Astrocyte (in vitro differentiated cells and primary cell): Measurements from ENCODE around the gene ARHGAP23. TPM values are rescaled to one million over a fixed set of nuclear protein-coding genes. Genes with fewer than 3 reads are reported as not detected.
A peak's percentile ranks its signal among the peaks of the same experiment; 100 is the strongest.

Experiments used
- DNase-seq: peaks from one replicate; pipeline ENCODE4 v3.0.0-alpha.2; 2010; ENCODE audit warnings: low read depth
- FAIRE-seq: peaks from 2 replicates; lab custom pipeline; 2011; peaks lifted over from hg19 to GRCh38; lab: Jason Lieb, UNC
- H2AFZ ChIP-seq: 2 replicates; pipeline ENCODE4 v1.6.0; 2012; ENCODE audit warnings: low read depth, low read length, inconsistent platforms
- H3K27ac ChIP-seq: 2 replicates; pipeline ENCODE4 v1.5.1; 2011; ENCODE audit warnings: low read depth, low read length, inconsistent platforms
- H3K27me3 ChIP-seq: 2 replicates; pipeline ENCODE4 v1.6.0; 2011; ENCODE audit warnings: low read length, inconsistent platforms; ENCODE audit not compliant: insufficient read depth
- H3K36me3 ChIP-seq: 2 replicates; pipeline ENCODE4 v1.5.1; 2011; ENCODE audit warnings: low read length, inconsistent platforms; ENCODE audit not compliant: insufficient read depth
- H3K4me1 ChIP-seq: 2 replicates; pipeline ENCODE4 v1.5.1; 2011; ENCODE audit warnings: low read length, inconsistent platforms; ENCODE audit not compliant: insufficient read depth
- H3K4me2 ChIP-seq: 2 replicates; pipeline ENCODE4 v1.6.0; 2012; ENCODE audit warnings: low read length, inconsistent platforms
- H3K4me3 ChIP-seq: 2 replicates; pipeline ENCODE4 v1.5.1; 2011; ENCODE audit warnings: low read depth, mild to moderate bottlenecking, low read length, inconsistent platforms; ENCODE audit not compliant: insufficient read depth
- H3K79me2 ChIP-seq: 2 replicates; pipeline ENCODE4 v1.6.0; 2012; ENCODE audit warnings: mild to moderate bottlenecking, low read length, inconsistent platforms; ENCODE audit not compliant: insufficient read depth
- H3K9ac ChIP-seq: 2 replicates; pipeline ENCODE4 v1.6.0; 2012; ENCODE audit warnings: mild to moderate bottlenecking, low read length, inconsistent platforms
- H3K9me3 ChIP-seq: 2 replicates; pipeline ENCODE4 v1.5.1; 2012; ENCODE audit warnings: low read depth, mild to moderate bottlenecking, low read length, inconsistent platforms; ENCODE audit not compliant: insufficient read depth
- H4K20me1 ChIP-seq: 2 replicates; pipeline ENCODE4 v1.6.0; 2012; ENCODE audit warnings: low read length, inconsistent platforms; ENCODE audit not compliant: insufficient read depth
- H3K27ac Mint-ChIP-seq: one replicate; pipeline ENCODE4 v1.8.0; 2021; ENCODE audit warnings: mild to moderate bottlenecking, mixed read lengths; ENCODE audit not compliant: unreplicated experiment
- H3K27me3 Mint-ChIP-seq: one replicate; pipeline ENCODE4 v1.8.0; 2021; ENCODE audit warnings: low read depth, mixed read lengths; ENCODE audit not compliant: unreplicated experiment
- H3K36me3 Mint-ChIP-seq: one replicate; pipeline ENCODE4 v1.8.0; 2021; ENCODE audit warnings: low read depth, mixed read lengths; ENCODE audit not compliant: unreplicated experiment
- H3K4me1 Mint-ChIP-seq: one replicate; pipeline ENCODE4 v1.8.0; 2021; ENCODE audit warnings: low read depth, mixed read lengths; ENCODE audit not compliant: unreplicated experiment
- H3K4me3 Mint-ChIP-seq: one replicate; pipeline ENCODE4 v1.8.0; 2021; ENCODE audit warnings: mild to moderate bottlenecking, moderate library complexity, mixed read lengths; ENCODE audit not compliant: unreplicated experiment
- H3K9me3 Mint-ChIP-seq: one replicate; pipeline ENCODE4 v1.8.0; 2021; ENCODE audit warnings: mild to moderate bottlenecking, mixed read lengths; ENCODE audit not compliant: unreplicated experiment
- CTCF ChIP-seq: IDR thresholded peaks from 2 replicates; pipeline ENCODE4 v1.5.1; 2011; ENCODE audit warnings: low read depth, mild to moderate bottlenecking, inconsistent platforms, low read length, moderate library complexity; ENCODE audit not compliant: insufficient read depth
- EZH2 ChIP-seq: IDR thresholded peaks from 2 replicates; pipeline ENCODE4 v1.6.1; 2012; ENCODE audit warnings: mild to moderate bottlenecking, low read length, inconsistent platforms; ENCODE audit not compliant: insufficient read depth
- total RNA-seq: library from RNA; stranded (reverse); gene quantifications from 2 replicates; pipeline ENCODE4 v1.2.1, GENCODE V29; 2021

The ARHGAP23 gene
- total RNA-seq, 1 donor from 2014 or later: 118 TPM

DNA sequence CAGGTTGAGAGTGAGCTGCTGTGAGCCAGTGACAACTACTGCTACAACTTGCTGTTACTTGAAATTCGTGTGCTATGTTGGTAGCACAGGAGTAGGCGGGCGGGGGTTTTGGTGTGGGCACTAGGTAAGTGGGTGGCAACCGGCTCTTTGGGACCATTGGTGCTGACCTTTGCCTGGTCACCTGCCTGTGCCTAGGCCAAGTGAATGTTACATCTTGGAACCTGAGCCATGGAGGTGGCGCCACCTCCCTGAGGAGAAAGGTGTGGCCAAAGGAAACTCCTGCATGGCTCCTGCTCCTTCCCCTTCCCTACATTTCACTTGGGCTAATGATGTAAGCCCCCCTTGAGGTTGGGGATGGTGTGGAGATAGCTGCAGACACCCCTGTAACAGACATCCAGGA, 25.4 kb upstream of the ARHGAP23 start:
- Mint-ChIP-seq H3K36me3 (peaks cover 16% of the 10 kb centered on the region), H3K4me1 (no peaks in the 10 kb centered on the region), H3K4me3 (no peak overlapping the region), H3K9me3 (no peaks in the 10 kb centered on the region), H3K27me3 (no peaks in the 10 kb centered on the region), H3K27ac (no peak overlapping the region)
- Histone ChIP-seq H3K9ac (no peak overlapping the region), H4K20me1 (no peaks in the 10 kb centered on the region), H3K4me1 (no peaks in the 10 kb centered on the region), H3K27ac (no peak overlapping the region), H3K9me3 (no peaks in the 10 kb centered on the region), H3K79me2 (no peaks in the 10 kb centered on the region), H2AFZ (no peak overlapping the region), H3K36me3 (peaks cover 5% of the 10 kb centered on the region), H3K4me2 (no peak overlapping the region), H3K27me3 (no peaks in the 10 kb centered on the region), H3K4me3 (no peak overlapping the region)
- FAIRE-seq (no peak), DNase-seq (no peak)
- TF ChIP-seq EZH2 (no peak), CTCF (no peak)

DNA sequence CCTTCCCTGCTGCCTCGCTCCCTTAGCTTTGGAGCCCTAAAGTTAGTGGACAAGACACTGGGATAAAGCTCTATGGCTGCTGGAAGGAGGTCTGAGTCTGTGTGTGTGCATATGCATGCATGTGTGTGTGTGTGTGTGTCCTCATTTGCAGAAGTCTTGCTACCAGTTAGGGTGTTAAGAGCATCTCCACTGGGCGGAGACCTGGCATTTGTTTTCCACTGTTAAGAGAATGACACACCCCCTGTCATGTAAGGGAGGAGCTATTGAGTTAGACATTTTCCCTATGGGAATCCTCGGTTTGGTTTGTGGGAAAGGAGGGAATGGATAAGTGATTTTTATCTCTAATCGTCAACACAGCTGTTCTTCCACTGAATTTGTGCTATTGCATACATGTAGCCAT, 24.8 kb upstream of the ARHGAP23 start:
- Mint-ChIP-seq H3K4me1 (no peaks in the 10 kb centered on the region), H3K9me3 (no peaks in the 10 kb centered on the region), H3K36me3 (peaks cover 15% of the 10 kb centered on the region), H3K27me3 (no peaks in the 10 kb centered on the region), H3K27ac (no peak overlapping the region), H3K4me3 (no peak overlapping the region)
- H3K27ac ChIP-seq: no peak overlapping the region
- TF ChIP-seq EZH2 (no peak), CTCF (no peak)
- FAIRE-seq (no peak), DNase-seq (no peak)
- no peaks in the 10 kb centered on the region for H4K20me1 ChIP-seq
- H3K79me2 ChIP-seq: no peaks in the 10 kb centered on the region
- no peaks in the 10 kb centered on the region for H3K9me3 ChIP-seq
- H3K4me3 ChIP-seq: no peak overlapping the region
- no peaks in the 10 kb centered on the region for H3K4me1 ChIP-seq
- no peak overlapping the region for H3K4me2 ChIP-seq
- peaks cover 3% of the 10 kb centered on the region for H3K36me3 ChIP-seq
- H2AFZ ChIP-seq: no peak overlapping the region
- no peaks in the 10 kb centered on the region for H3K27me3 ChIP-seq
- no peak overlapping the region for H3K9ac ChIP-seq

DNA sequence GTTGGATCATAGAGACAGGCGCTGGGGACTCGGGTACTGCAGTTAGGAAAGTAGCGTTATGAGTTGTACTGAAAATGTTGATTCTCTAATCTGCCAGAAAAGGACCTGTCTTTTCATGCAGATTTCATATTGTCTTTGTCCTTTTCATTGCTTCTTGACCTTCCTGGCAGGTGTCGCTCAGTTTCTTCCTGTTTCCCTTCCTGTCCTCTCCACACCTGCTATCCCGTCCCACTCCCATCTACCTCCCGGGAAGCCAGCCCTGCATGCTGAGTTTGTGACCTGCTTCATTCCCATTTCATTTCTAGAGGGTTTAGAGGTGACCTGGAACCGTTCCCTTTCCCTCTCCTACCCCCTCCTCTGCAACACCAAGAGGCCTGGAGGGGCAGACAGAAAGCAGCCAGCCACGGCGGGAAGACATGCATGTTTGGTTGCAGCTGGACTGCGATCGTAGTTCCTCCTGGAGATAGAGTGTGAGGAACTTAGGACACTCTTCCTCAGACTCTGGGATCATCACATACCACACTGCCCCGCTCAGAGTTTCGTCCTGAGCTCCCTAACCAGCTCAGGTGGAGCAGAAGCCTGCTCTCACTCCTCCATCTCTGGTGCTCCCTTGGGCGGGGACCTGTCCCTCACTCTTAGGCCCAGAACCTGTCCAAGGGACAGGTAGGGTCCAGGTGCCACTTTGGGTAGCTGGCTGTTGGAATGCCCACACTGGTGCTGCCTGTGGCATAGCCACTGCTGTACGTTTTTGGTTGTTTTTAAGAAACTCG, 23.9 kb upstream of the ARHGAP23 start:
- no peaks in the 10 kb centered on the region for H3K4me1 ChIP-seq
- TF ChIP-seq EZH2 (no peak), CTCF (no peak)
- no peaks in the 10 kb centered on the region for H3K9me3 ChIP-seq
- H3K4me2 ChIP-seq: no peak overlapping the region
- H3K9ac ChIP-seq: no peak overlapping the region
- H3K79me2 ChIP-seq: no peaks in the 10 kb centered on the region
- no peak overlapping the region for H3K27ac ChIP-seq
- H2AFZ ChIP-seq: no peak overlapping the region
- H3K36me3 ChIP-seq: peaks cover 3% of the 10 kb centered on the region
- Mint-ChIP-seq H3K4me3 (no peak overlapping the region), H3K27me3 (peaks cover 4% of the 10 kb centered on the region), H3K4me1 (no peaks in the 10 kb centered on the region), H3K36me3 (peaks cover 14% of the 10 kb centered on the region), H3K9me3 (no peaks in the 10 kb centered on the region), H3K27ac (peak overlapping the region; percentile 34)
- no peak overlapping the region for H3K4me3 ChIP-seq
- H4K20me1 ChIP-seq: no peaks in the 10 kb centered on the region
- DNase-seq: no peak
- FAIRE-seq: no peak
- no peaks in the 10 kb centered on the region for H3K27me3 ChIP-seq
